Measurements from ENCODE around the gene ERBB4. TPM values are rescaled to one million over a fixed set of nuclear protein-coding genes. Genes with fewer than 3 reads are reported as not detected.

Gene ERBB4
- total RNA-seq, 4 donors from 2014 or later = 1.6 to 5.7 (median 3.5) TPM

- H3K4me1 ChIP-seq = no peaks in the 10 kb centered on the region
- TF ChIP-seq POLR2A (IDR thresholded peaks at IDR 0.05) (no peak), CTCF (IDR thresholded peaks at IDR 0.05 in 4 of 5, conservative IDR thresholded peaks at IDR 0.05 in 1 of 5) (no peak)
- H3K4me3 ChIP-seq = no peak overlapping the region
- in situ Hi-C loops (cut with MboI; ENCODE audit: low sequenced_read_pairs in 4 of 4) (no loop called here), intact Hi-C loops (cut with DNase I; ENCODE audit: low total_unique reads) (no loop called here)
- H3K27me3 ChIP-seq = no peaks in the 10 kb centered on the region
- DNase-seq (no peak), ATAC-seq (no peak)
- H3K9me3 ChIP-seq = no peaks in the 10 kb centered on the region
- H3K36me3 ChIP-seq = no peaks in the 10 kb centered on the region
- no peak overlapping the region for H3K27ac ChIP-seq
Measured at GRCh38 chr2:211358504-211358903, 1180.1 kb downstream of the ERBB4 start.

GRCh38 chr2:211354481-211354880 lies 1184.1 kb downstream of the ERBB4 start:
- Histone ChIP-seq H3K9me3 (no peaks in the 10 kb centered on the region), H3K4me1 (no peaks in the 10 kb centered on the region), H3K27me3 (no peaks in the 10 kb centered on the region), H3K27ac (no peak overlapping the region), H3K36me3 (no peaks in the 10 kb centered on the region), H3K4me3 (no peak overlapping the region)
- in situ Hi-C loops (cut with MboI; ENCODE audit: low sequenced_read_pairs in 4 of 4) (no loop called here), intact Hi-C loops (cut with DNase I; ENCODE audit: low total_unique reads) (no loop called here)
- ATAC-seq (no peak), DNase-seq (no peak)
- TF ChIP-seq CTCF (IDR thresholded peaks at IDR 0.05 in 4 of 5, conservative IDR thresholded peaks at IDR 0.05 in 1 of 5) (no peak), POLR2A (IDR thresholded peaks at IDR 0.05) (no peak)

GRCh38 chr2:211351987-211352386 lies 1186.6 kb downstream of the ERBB4 start:
- Histone ChIP-seq H3K27ac (no peak overlapping the region), H3K4me3 (no peak overlapping the region), H3K4me1 (no peaks in the 10 kb centered on the region), H3K27me3 (no peaks in the 10 kb centered on the region), H3K36me3 (no peaks in the 10 kb centered on the region), H3K9me3 (no peaks in the 10 kb centered on the region)
- intact Hi-C loops (cut with DNase I; ENCODE audit: low total_unique reads) = no loop called here
- ATAC-seq (no peak), DNase-seq (no peak)
- TF ChIP-seq POLR2A (IDR thresholded peaks at IDR 0.05) (no peak), CTCF (IDR thresholded peaks at IDR 0.05 in 4 of 5, conservative IDR thresholded peaks at IDR 0.05 in 1 of 5) (no peak)
- in situ Hi-C loops (cut with MboI; ENCODE audit: low sequenced_read_pairs in 4 of 4) = no loop called here

- in situ Hi-C loops (cut with MboI; ENCODE audit: low sequenced_read_pairs in 4 of 4) = no loop called here
- DNase-seq (no peak), ATAC-seq (no peak)
- intact Hi-C loops (cut with DNase I; ENCODE audit: low total_unique reads) = no loop called here
- Histone ChIP-seq H3K27ac (no peak overlapping the region), H3K36me3 (no peaks in the 10 kb centered on the region), H3K4me1 (no peaks in the 10 kb centered on the region), H3K4me3 (no peak overlapping the region), H3K27me3 (no peaks in the 10 kb centered on the region), H3K9me3 (no peaks in the 10 kb centered on the region)
- no peak for TF ChIP-seq CTCF (IDR thresholded peaks at IDR 0.05 in 4 of 5, conservative IDR thresholded peaks at IDR 0.05 in 1 of 5)
- TF ChIP-seq POLR2A (IDR thresholded peaks at IDR 0.05) = no peak
Measured at GRCh38 chr2:211349031-211349430, 1189.6 kb downstream of the ERBB4 start.

GRCh38 chr2:211347328-211347727 lies 1191.3 kb downstream of the ERBB4 start:
- ATAC-seq (no peak), DNase-seq (no peak)
- no peaks in the 10 kb centered on the region for H3K27me3 ChIP-seq
- no peaks in the 10 kb centered on the region for H3K36me3 ChIP-seq
- H3K4me1 ChIP-seq = no peaks in the 10 kb centered on the region
- no peaks in the 10 kb centered on the region for H3K9me3 ChIP-seq
- H3K27ac ChIP-seq = no peak overlapping the region
- intact Hi-C loops (cut with DNase I; ENCODE audit: low total_unique reads) = no loop called here
- TF ChIP-seq POLR2A (IDR thresholded peaks at IDR 0.05) = no peak
- in situ Hi-C loops (cut with MboI; ENCODE audit: low sequenced_read_pairs in 4 of 4) = no loop called here
- no peak overlapping the region for H3K4me3 ChIP-seq

All from gastrocnemius medialis (tissue), 4 donors.